PFSK-1 (cell line): ENCODE results near the gene DLK1.

Experiments used
- SIN3A ChIP-seq: IDR thresholded peaks from 2 replicates; pipeline ENCODE4 v1.6.1; 2012; ENCODE audit warnings: mild to moderate bottlenecking, low read length, moderate library complexity, borderline replicate concordance; ENCODE audit not compliant: insufficient read depth
- TAF1 ChIP-seq: IDR thresholded peaks from 2 replicates; pipeline ENCODE4 v1.6.1; 2012; ENCODE audit warnings: low read length, control low read depth, borderline replicate concordance; ENCODE audit not compliant: insufficient read depth
- TF ChIP-seq, protein P1 (sequence below), 2 experiments: IDR thresholded peaks; 2 replicates each; pipeline versions ENCODE4 v1.6.1 to v1.8.0; 2011 to 2012; ENCODE audit warnings: low read depth in 2 of 2, low read length in 2 of 2, control low read depth in 1 of 2, inconsistent platforms in 1 of 2, mild to moderate bottlenecking in 1 of 2, moderate library complexity in 1 of 2; ENCODE audit not compliant: insufficient read depth in 1 of 2

DNA sequence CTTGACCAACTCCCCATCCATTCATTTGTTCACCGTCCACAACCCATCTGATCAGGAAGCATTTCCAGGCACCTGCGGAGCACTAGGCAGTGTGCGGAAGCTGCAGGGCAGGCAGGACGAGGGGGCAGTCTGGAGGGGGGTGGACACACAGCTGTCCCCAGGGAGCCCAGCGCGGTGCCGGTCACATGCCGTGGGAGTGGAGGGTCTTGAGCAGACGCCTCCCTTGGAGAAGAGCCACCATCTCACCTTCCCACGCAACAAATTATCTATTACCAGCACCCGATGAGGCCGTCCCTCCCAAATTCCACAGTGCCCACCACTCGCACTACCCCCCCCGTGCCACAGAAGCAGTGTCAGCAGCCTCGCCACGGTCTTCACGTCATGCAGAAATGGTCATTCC, 10.8 kb downstream of the DLK1 start:
- TF ChIP-seq, protein P1, sequence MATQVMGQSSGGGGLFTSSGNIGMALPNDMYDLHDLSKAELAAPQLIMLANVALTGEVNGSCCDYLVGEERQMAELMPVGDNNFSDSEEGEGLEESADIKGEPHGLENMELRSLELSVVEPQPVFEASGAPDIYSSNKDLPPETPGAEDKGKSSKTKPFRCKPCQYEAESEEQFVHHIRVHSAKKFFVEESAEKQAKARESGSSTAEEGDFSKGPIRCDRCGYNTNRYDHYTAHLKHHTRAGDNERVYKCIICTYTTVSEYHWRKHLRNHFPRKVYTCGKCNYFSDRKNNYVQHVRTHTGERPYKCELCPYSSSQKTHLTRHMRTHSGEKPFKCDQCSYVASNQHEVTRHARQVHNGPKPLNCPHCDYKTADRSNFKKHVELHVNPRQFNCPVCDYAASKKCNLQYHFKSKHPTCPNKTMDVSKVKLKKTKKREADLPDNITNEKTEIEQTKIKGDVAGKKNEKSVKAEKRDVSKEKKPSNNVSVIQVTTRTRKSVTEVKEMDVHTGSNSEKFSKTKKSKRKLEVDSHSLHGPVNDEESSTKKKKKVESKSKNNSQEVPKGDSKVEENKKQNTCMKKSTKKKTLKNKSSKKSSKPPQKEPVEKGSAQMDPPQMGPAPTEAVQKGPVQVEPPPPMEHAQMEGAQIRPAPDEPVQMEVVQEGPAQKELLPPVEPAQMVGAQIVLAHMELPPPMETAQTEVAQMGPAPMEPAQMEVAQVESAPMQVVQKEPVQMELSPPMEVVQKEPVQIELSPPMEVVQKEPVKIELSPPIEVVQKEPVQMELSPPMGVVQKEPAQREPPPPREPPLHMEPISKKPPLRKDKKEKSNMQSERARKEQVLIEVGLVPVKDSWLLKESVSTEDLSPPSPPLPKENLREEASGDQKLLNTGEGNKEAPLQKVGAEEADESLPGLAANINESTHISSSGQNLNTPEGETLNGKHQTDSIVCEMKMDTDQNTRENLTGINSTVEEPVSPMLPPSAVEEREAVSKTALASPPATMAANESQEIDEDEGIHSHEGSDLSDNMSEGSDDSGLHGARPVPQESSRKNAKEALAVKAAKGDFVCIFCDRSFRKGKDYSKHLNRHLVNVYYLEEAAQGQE (IDR thresholded peaks at IDR 0.05; ENCODE audit: insufficient read depth in 1 of 2, low read depth in 2 of 2, low read length in 2 of 2) = no peak
- no peak for TF ChIP-seq TAF1
- no peak for TF ChIP-seq SIN3A
